Measurements from ENCODE around the gene PIGQ. TPM values are rescaled to one million over a fixed set of nuclear protein-coding genes. Genes with fewer than 3 reads are reported as not detected.
A peak's percentile ranks its signal among the peaks of the same experiment; 100 is the strongest.

PIGQ gene
- total RNA-seq (2021): 72.5 and 96.1 TPM in 2 replicates
- percentile 55 among the genes with signal in this experiment for Bru-seq, nascent RNA
- BruChase-seq, experiment 1, labeled RNA remaining after a 2-hour chase: percentile 61 among the genes with signal in this experiment
- percentile 75 among the genes with signal in this experiment for BruChase-seq, experiment 2, labeled RNA remaining after a 6-hour chase
- long read RNA-seq, transcript PIGQ-203 (11 exons, 3,006 nt): major isoform, 21 of 77 reads
- long read RNA-seq, transcript PIGQ-216 (1 exons, 1,046 nt): minor isoform, 10 of 77 reads
- long read RNA-seq, transcript PIGQ-201 (10 exons, 2,846 nt): minor isoform, 14 of 77 reads
- long read RNA-seq, partial matches to known transcripts: 13 of 77 reads
- long read RNA-seq, other reads (novel, unspliced or antisense): 19 of 77 reads

GRCh38 chr16:569445-570254, at the start of gene PIGQ:
Gene PIGQ, plus strand, starts transcription at chr16:569968. Its CDS starts 4,107 bp downstream, at chr16:574075.
- H3K79me2 ChIP-seq (ENCODE audit: low read depth): peaks cover 17% of the 10 kb centered on the region
- H3K9me3 ChIP-seq (ENCODE audit: insufficient read depth, low read depth): no peaks in the 10 kb centered on the region
- DNase-seq: peak in 1 of 2 experiments; percentile 72
- TF ChIP-seq EZH2 (IDR thresholded peaks at IDR 0.05; ENCODE audit: low read depth) (no peak), CTCF (conservative IDR thresholded peaks at IDR 0.05) (no peak)
- H3K36me3 ChIP-seq (ENCODE audit: low read depth): no peaks in the 10 kb centered on the region
- H3K4me2 ChIP-seq: peak within 1 kb of the TSS; percentile 87
- H3F3A ChIP-seq (ENCODE audit: insufficient read depth, low read depth): no peaks in the 10 kb centered on the region; the same call in 1 of the 2 replicates
- intact Hi-C loops (cut with micrococcal nuclease; ENCODE audit: unreplicated experiment): loop anchor here (2.0 kb wide), 1 partner anchor 35 kb away; no protein-coding TSS in a partner anchor
- no peak within 1 kb of the TSS for H3K27ac ChIP-seq
- CTCF ChIA-PET: no interaction called here
- no peaks in the 10 kb centered on the region for H3K27me3 ChIP-seq (ENCODE audit: insufficient read depth, low read depth)
- peak within 1 kb of the TSS; percentile 84 for H3K4me3 ChIP-seq
- POLR2A ChIA-PET (ENCODE audit: unreplicated experiment): interaction anchor here (0.6 to 0.9 kb wide), 5 partner anchors 34 to 187 kb away, joined by 3 to 7 read pairs (median 5); no protein-coding TSS in a partner anchor
- peaks cover 11% of the 10 kb centered on the region for H3K4me1 ChIP-seq (replicated peaks; ENCODE audit: insufficient read depth)
- TSS peak; percentile 65 for BruUV-seq (replicated peaks)
- H3K9me2 ChIP-seq (ENCODE audit: insufficient read depth): no peaks in the 10 kb centered on the region
- peaks cover 5% of the 10 kb centered on the region; the same call in 1 of the 2 replicates for H4K20me1 ChIP-seq (ENCODE audit: insufficient read depth)
- H2AFZ ChIP-seq: peak within 1 kb of the TSS; percentile 88

GRCh38 chr16:520847-521246, 48.9 kb upstream of the PIGQ start:
- ChIA-PET CTCF (interaction anchor here (0.6 kb wide), 1 partner anchor 110 kb away, joined by 3 read pairs; no protein-coding TSS in a partner anchor), POLR2A (ENCODE audit: unreplicated experiment) (interaction anchor here (0.5 kb wide), 1 partner anchor 116 kb away, joined by 17 read pairs; no protein-coding TSS in a partner anchor)
- Histone ChIP-seq H3K4me2 (no peak overlapping the region), H3K4me3 (no peak overlapping the region), H3K9me2 (ENCODE audit: insufficient read depth) (no peaks in the 10 kb centered on the region), H3K27ac (no peak overlapping the region), H3F3A (ENCODE audit: insufficient read depth, low read depth) (peaks cover 19% of the 10 kb centered on the region), H3K36me3 (ENCODE audit: low read depth) (no peaks in the 10 kb centered on the region), H3K79me2 (ENCODE audit: low read depth) (peaks cover 16% of the 10 kb centered on the region), H3K27me3 (ENCODE audit: insufficient read depth, low read depth) (no peaks in the 10 kb centered on the region), H3K9me3 (ENCODE audit: insufficient read depth, low read depth) (no peaks in the 10 kb centered on the region), H3K4me1 (replicated peaks; ENCODE audit: insufficient read depth) (peaks cover 17% of the 10 kb centered on the region), H4K20me1 (ENCODE audit: insufficient read depth) (peaks cover 26% of the 10 kb centered on the region), H2AFZ (no peak overlapping the region)
- no TSS peak for BruUV-seq (replicated peaks)
- DNase-seq: no peak
- TF ChIP-seq CTCF (conservative IDR thresholded peaks at IDR 0.05) (no peak), EZH2 (IDR thresholded peaks at IDR 0.05; ENCODE audit: low read depth) (no peak)
- intact Hi-C loops (cut with micrococcal nuclease; ENCODE audit: unreplicated experiment): no loop called here

GRCh38 chr16:521381-522210, 48.2 kb upstream of the PIGQ start:
- Histone ChIP-seq H3K79me2 (ENCODE audit: low read depth) (peaks cover 23% of the 10 kb centered on the region), H3K9me2 (ENCODE audit: insufficient read depth) (no peaks in the 10 kb centered on the region), H3K4me3 (no peak overlapping the region), H3K27me3 (ENCODE audit: insufficient read depth, low read depth) (no peaks in the 10 kb centered on the region), H3K36me3 (ENCODE audit: low read depth) (no peaks in the 10 kb centered on the region), H3K4me1 (replicated peaks; ENCODE audit: insufficient read depth) (peaks cover 23% of the 10 kb centered on the region), H3K9me3 (ENCODE audit: insufficient read depth, low read depth) (no peaks in the 10 kb centered on the region), H2AFZ (no peak overlapping the region), H3K4me2 (no peak overlapping the region), H3F3A (ENCODE audit: insufficient read depth, low read depth) (peaks cover 27% of the 10 kb centered on the region), H4K20me1 (ENCODE audit: insufficient read depth) (peaks cover 30% of the 10 kb centered on the region), H3K27ac (no peak overlapping the region)
- CTCF ChIA-PET: no interaction called here
- peak in 1 of 2 experiments; percentile 83 for DNase-seq
- TF ChIP-seq EZH2 (IDR thresholded peaks at IDR 0.05; ENCODE audit: low read depth) (no peak), CTCF (conservative IDR thresholded peaks at IDR 0.05) (no peak)
- intact Hi-C loops (cut with micrococcal nuclease; ENCODE audit: unreplicated experiment): no loop called here
- POLR2A ChIA-PET (ENCODE audit: unreplicated experiment): no interaction called here
- BruUV-seq (replicated peaks): no TSS peak

Measured in PC-9 (cell line).